Measurements from ENCODE around the gene TOLLIP.

TOLLIP gene

GRCh38 chr11:1229471-1230120 lies 79.8 kb downstream of the TOLLIP start:
- peak in 1 of 5 donors; percentile 9 for DNase-seq

DNA sequence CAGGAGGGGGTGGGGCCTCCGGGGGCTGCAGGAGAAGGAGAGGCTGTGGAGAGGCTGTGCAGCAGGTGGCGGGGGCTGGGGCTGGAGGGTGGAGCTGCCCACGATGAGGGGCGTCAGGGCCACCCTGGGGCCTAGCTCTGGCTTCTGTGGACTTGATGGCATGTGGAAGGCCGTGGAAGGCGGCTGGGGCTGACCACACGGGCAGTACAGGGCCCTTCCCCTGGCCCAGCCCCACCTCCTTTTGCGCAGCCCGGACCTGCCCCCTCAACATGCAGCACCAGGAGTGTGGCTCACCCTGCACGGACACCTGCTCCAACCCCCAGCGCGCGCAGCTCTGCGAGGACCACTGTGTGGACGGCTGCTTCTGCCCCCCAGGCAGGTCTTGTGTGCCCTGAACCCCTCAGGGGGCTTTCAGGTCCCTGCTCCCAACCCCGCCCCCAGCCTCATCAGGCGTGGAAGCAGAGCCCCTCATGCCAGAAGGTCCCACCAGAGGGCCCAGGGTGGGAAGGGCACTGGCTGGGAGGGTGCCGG lies 80.4 kb downstream of the TOLLIP start:
- DNase-seq: peak in 2 of 5 donors; percentile 1 to 9

DNA sequence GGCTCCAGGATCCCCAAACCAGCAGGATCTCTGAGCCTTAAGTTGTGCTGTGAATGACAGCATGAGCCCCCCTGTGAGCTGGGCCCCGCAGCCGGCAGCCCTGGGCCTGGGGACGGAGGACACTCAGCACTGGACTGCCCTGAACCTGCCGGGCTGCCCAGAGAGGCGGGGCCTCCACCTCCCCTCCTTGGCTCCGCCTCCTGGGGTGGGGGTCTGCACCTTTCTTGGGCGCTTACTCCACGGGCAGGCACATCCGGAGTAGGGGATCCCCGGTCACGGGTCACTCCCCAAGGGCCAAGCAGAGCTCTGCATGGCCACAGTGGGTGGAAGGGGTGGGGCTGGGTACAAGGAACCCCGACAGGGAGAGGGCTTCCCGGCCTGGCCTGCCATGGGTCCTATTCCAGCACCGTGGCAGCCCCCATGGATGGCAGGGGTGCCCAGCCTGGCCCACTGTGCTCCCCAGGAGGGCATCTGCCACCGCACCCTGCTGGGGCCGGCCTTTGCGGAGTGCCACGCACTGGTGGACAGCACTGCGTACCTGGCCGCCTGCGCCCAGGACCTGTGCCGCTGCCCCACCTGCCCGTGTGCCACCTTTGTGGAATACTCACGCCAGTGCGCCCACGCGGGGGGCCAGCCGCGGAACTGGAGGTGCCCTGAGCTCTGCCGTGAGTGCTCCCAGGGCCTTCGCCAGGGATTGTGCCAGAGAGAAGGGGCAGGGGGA lies 81.2 kb downstream of the TOLLIP start:
- DNase-seq: peak in 2 of 5 donors; percentile 2 to 9

DNA sequence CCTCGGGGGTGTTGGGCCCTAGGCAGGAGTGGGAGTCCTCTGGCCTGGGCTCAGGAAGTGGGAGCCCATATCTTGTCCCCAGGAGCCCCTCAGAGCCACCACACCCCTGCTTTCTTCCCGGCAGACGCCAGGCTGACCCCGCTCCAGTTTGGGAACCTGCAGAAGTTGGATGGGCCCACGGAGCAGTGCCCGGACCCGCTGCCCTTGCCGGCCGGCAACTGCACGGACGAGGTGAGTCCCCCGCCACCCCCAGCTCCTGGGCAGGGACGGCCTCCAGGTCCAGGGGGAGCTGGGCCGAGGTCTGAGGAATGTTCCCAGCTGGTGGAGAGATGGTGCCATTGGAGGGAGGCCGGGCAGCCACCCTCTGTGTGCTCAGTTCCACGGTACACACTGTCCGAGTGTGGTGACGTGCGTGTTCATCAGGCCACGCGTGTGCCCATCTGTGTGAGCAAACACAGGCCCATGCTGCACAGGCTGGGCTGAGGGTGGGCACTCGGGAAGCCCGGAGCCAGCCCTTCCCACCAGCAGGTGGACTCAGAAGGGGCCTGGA lies 81.8 kb downstream of the TOLLIP start:
- DNase-seq: peak in 2 of 5 donors; percentile 0 to 7

GRCh38 chr11:1226986-1227550 lies 82.4 kb downstream of the TOLLIP start:
- peak in 2 of 5 donors; percentile 1 to 12 for DNase-seq

DNA sequence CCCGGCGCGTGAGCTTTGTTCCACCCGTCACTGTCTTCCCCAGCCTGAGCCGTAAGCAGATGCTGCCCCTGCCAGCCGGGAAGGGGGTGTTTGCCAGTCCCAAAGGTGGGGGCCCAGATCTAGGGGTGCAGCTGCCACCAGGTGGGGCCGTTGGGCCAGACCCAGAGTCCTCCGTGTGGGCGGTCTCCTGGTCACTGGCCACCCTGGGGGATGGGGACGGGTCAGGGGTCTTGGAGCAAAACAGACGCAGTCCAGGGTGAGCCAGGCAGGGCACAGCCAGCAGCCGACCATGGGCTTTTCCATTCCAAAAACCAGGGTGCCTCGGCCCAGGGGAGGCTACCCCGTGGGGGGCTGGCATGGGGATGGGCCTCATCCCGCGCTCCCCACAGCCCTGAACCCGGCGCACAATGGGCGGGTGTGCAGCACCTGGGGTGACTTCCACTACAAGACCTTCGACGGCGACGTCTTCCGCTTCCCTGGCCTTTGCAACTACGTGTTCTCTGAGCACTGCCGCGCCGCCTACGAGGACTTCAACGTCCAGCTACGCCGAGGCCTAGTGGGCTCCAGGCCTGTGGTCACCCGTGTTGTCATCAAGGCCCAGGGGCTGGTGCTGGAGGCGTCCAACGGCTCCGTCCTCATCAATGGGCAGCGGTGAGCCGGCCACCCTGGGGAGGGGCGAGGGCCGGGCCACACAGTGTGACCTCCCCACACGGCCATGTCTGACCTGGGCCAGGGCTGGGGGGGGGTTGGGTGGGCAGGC lies 83.0 kb downstream of the TOLLIP start:
- DNase-seq: peak in 2 of 5 donors; percentile 1 to 11

GRCh38 chr11:1225386-1226225 lies 83.8 kb downstream of the TOLLIP start:
- peak in 2 of 5 donors; percentile 0 to 8 for DNase-seq

GRCh38 chr11:1224491-1225385 lies 84.7 kb downstream of the TOLLIP start:
- peak in 2 of 5 donors; percentile 0 to 10 for DNase-seq

Data from T-helper 1 cell (primary cell).